NB4 (cell line): ENCODE data around the gene NDUFAF8.
"Not testable (repeated sequence)": the region's sequence is repeated elsewhere in the genome, so short reads cannot be mapped to it uniquely, and the experiment has no call there.

Experiments
- POLR2A ChIP-seq: IDR thresholded peaks from 2 replicates; pipeline ENCODE4 v1.6.1; 2011; ENCODE audit warnings: mild to moderate bottlenecking; ENCODE audit not compliant: insufficient read length; ENCODE audit errors: extremely low read depth
- TF ChIP-seq, protein P1 (sequence below): IDR thresholded peaks from one replicate; pipeline ENCODE4 v1.5.1; 2012; ENCODE audit warnings: low read depth, low read length
- TF ChIP-seq, protein P2 (sequence below): IDR thresholded peaks from 2 replicates; pipeline ENCODE4 v1.6.1; 2011; ENCODE audit warnings: low read depth, low read length

DNA sequence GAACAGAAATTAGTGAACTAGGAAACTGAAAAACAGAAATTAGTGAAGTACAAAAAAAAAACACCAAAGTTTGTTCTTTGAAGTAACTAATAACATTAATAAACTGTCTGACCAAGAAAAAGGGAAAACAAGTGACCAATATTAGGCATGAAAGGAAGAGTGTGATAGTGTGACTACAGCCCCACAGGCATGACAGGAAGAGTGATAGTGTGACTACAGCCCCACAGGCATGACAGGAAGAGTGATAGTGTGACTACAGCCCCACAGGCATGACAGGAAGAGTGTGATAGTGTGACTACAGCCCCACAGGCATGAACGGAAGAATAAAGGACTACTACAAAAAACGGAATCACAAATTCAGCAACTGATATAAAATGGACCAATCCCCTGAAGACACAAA lies 11.5 kb upstream of the NDUFAF8 start:
- TF ChIP-seq, protein P1, sequence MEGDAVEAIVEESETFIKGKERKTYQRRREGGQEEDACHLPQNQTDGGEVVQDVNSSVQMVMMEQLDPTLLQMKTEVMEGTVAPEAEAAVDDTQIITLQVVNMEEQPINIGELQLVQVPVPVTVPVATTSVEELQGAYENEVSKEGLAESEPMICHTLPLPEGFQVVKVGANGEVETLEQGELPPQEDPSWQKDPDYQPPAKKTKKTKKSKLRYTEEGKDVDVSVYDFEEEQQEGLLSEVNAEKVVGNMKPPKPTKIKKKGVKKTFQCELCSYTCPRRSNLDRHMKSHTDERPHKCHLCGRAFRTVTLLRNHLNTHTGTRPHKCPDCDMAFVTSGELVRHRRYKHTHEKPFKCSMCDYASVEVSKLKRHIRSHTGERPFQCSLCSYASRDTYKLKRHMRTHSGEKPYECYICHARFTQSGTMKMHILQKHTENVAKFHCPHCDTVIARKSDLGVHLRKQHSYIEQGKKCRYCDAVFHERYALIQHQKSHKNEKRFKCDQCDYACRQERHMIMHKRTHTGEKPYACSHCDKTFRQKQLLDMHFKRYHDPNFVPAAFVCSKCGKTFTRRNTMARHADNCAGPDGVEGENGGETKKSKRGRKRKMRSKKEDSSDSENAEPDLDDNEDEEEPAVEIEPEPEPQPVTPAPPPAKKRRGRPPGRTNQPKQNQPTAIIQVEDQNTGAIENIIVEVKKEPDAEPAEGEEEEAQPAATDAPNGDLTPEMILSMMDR: not testable (repeated sequence)
- TF ChIP-seq POLR2A: not testable (repeated sequence)
- TF ChIP-seq, protein P2, sequence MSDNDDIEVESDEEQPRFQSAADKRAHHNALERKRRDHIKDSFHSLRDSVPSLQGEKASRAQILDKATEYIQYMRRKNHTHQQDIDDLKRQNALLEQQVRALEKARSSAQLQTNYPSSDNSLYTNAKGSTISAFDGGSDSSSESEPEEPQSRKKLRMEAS: not testable (repeated sequence)
